Hindlimb muscle (tissue), 1 donor: Measurements from ENCODE around the gene OR5L2. TPM values are rescaled to one million over a fixed set of nuclear protein-coding genes. Genes with fewer than 3 reads are reported as not detected.
"Not testable (repeated sequence)": the region's sequence is repeated elsewhere in the genome, so short reads cannot be mapped to it uniquely, and the experiment has no call there.

Experiments used
- DNase-seq: peaks from one replicate; pipeline ENCODE4 v3.0.0-alpha.2; 2013
- polyA plus RNA-seq: library from polyadenylated mRNA; unstranded; fragments of 120-200 nt; gene quantifications from one replicate; pipeline ENCODE4 v1.2.1, GENCODE V29; 2013; ENCODE audit not compliant: insufficient read length

Gene OR5L2
- polyA plus RNA-seq = not detected

DNA sequence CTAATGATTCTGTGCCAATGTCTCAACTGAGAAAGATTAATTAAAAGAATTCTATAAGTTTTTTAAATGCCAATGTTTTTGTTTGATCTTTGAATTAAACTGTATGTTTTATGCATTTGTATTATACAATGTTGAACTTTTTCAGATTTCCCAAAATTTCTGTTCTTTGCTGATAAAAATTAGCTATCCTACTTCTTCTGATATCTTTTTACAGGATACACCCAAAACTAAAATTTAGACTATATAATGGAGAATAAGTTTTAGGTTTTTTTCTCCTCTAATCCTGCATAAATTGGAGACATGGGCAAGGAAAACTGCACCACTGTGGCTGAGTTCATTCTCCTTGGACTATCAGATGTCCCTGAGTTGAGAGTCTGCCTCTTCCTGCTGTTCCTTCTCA lies at the start of gene OR5L2:
TSS of gene OR5L2 (plus strand) at position 301 of the 400 bp plus-strand sequence. CDS start at position 301, 0 bp downstream.
- DNase-seq = no peak

DNA sequence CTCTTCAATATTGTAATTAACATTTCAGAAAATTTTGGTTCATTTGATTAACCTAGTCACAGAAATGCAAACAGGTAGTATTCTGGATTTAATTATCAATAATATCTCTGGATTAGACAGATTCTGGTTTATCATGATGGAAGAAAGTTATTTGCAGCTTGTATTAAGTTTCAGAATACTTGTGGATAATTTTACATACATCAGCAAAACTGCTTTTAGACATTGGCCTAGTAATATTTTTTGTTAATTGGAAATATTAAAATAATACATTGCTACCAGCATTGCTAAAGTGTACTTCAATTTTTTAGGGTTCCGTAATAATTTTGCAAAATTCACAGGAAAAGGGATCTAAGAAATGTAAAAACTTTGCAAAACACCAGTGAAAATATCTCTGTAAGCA lies 35.4 kb upstream of the OR5L2 start:
- no peak for DNase-seq

DNA sequence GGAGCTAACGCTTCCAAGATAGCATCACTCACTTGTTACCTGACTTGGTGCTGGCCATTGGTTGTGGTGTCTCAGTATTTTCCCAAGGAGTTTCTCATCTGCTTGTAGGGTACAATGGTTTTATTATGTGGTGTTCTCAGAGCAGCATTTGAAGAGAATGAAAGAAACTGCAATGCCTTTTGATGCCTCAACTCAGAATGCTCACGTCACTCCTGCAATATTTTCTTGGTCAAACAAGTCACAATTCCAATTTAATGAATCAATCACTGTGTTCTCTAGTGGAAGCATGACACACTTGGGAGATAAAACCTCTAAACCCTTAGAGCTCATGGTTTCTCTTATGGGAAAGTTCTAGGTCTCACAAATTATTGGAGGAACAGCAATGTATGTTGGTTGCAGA lies 33.7 kb upstream of the OR5L2 start:
- DNase-seq = no peak

DNA sequence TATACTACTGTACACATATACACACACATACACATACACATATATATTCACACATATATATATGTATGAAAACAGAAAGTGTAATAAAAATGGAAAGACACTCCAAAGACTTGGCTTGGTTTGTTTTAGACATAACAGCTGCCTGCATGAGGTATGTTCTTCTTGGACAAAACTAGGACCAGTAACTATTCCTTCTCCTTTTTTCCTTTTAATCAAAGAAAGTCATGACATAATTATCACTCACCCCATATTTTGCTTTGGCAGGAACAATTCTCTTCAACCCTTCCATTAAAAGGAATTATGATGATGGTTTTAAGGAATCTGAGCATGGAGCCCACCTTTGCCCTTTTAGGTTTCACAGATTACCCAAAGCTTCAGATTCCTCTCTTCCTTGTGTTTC lies 31.8 kb upstream of the OR5L2 start, which contains the start of gene OR5D14:
TSS of gene OR5D14 (plus strand) at position 301 of the 400 bp plus-strand sequence. CDS start at position 301, 0 bp downstream.
- DNase-seq = no peak

DNA sequence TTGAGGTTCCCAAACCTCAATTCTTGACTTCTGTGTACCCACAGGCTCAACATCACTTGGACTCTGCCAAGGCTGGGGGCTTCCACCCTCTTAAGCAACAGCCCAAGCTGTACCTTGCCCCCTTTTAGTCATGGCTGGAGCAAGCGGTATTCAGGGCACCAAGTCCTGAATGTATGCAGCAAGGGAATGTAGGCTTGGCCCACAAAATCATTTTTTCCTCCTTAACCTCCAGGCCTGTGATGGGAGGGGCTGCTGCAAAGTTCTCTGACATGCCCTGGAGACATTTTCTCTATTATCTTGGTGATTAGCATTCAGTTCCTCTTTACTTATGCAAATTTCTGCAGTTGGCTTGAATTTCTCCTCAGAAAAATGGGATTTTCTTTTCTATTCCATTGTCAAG lies 20.8 kb upstream of the OR5L2 start:
- no peak for DNase-seq

DNA sequence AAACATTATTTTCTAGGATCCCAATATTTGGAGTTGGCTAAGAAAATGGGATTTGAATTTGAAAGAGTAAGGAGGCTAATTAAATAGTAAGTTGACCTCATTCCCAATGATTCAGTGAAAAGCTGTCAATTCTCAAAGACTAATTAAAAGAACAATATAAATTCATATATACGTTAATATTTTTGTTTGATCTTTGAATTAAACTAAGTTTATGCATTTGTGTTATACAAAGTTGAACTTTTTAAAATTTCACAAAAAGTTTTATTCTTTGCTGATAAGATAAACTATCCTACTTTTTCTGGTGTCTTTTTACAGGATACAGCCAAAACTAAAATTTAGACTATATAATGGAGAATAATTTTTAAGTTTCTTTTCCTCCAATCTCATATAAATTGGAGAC lies 16.0 kb upstream of the OR5L2 start, which contains the start of gene OR5L1:
TSS of gene OR5L1 (plus strand) at position 301 of the 400 bp plus-strand sequence. CDS start 100 bp downstream, outside the sequence.
- DNase-seq = no peak

DNA sequence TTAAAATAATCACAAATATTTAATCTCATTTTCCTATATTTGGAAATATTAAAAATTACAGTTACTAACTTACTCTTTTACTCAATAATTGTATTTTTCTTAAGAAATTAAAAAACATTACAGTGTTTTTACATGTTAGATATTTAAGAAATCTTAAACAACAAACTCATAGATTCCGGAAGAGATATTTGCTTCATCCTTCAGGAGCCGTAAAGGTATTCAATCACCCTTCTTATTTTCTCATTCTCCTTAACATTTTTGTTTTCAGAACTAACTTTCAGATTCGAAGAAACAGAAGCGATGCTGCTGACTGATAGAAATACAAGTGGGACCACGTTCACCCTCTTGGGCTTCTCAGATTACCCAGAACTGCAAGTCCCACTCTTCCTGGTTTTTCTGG lies 7.7 kb upstream of the OR5L2 start, which contains the start of gene OR5D18:
TSS of gene OR5D18 (plus strand) at position 301 of the 400 bp plus-strand sequence. CDS start at position 301, 0 bp downstream.
- no peak for DNase-seq

DNA sequence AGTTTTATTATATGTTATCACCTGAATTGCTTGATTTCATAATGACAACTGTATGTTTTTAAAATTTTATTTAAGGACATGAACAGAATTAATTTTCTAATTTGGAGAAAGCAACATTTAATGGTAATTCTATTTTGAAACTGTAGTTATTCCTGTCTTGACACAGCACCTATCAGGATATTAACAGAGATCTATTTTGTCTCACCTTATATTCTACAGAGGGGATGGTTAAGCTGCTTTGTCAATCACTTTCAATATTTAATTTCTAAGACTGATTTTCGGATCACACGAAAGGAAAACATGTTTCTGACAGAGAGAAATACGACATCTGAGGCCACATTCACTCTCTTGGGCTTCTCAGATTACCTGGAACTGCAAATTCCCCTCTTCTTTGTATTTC lies 11.4 kb downstream of the OR5L2 start, which contains the start of gene OR5D16:
TSS of gene OR5D16 (plus strand) at position 301 of the 400 bp plus-strand sequence. CDS start at position 301, 0 bp downstream.
- DNase-seq = no peak

DNA sequence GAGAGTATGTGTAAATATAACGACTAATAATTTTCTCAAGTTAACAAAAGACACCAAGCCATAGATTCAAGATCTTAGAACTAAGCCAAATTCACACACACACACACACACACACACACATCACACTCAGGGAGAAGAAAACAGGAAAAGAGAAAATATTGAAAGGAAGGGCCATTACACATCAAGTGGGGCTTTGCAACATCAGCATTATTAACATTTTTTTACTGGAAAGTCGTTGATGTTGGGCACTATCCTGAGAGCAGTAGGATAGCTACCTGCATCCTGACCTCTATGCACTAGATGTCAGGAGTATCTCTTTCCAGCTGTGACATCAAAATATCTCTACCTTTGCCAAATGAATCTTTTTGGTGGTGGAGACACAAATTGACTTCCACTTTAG lies 20.4 kb downstream of the OR5L2 start:
- DNase-seq = no peak

DNA sequence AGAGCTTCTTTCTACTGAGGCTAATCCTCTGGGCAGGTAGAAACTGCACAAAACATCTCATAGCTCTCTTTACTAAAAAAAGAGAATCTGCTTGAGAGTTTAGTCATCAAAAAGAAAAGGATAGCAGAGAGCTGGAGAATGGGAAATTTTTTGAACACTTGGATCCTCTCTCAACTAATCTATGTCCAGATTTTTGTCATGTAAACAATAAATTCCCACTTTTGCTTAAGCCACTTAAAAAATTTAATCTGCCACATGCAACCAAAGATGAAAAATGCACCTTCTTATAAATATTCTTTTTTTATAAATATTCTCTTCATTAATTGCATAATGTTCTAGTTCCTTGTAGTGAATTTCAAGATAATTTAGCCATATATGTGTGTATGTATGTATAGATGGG lies 22.0 kb downstream of the OR5L2 start:
- DNase-seq = no peak

DNA sequence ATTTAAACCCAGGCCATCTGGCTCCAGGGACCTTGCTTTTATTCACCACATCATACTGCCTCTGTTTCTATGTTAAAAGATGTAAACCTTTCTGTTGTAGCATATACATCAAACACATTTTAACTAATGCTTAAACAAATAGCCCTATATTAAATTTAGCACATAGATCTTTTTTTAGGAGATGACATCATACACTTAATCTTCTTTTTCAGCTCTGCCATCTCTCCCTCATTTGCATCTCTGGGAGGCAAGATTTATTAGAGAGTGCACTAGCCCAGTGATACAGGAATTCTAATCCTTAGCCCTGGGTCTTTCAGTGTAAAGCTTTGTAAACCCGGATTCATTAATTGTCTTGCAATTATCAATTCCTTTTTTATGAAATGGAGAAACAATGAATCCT lies 25.1 kb downstream of the OR5L2 start:
- no peak for DNase-seq

DNA sequence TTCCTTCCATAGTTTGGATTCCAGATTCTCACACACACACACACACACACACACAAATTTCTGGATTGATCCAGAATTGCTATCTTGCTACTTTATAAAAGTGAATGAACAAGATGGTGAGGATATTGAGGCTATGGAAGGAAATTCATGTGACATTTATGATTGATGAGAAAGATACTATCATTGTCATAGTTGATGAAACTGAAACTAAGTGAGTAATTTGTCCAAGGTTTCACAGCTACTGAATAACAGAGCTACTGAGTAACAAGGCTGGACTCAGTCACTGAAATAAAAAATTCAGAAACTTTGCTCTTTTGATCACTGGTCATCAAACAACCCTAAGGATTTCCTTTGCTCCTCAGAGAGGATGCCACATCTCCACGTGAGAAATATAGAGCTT lies 27.7 kb downstream of the OR5L2 start:
- DNase-seq = no peak

DNA sequence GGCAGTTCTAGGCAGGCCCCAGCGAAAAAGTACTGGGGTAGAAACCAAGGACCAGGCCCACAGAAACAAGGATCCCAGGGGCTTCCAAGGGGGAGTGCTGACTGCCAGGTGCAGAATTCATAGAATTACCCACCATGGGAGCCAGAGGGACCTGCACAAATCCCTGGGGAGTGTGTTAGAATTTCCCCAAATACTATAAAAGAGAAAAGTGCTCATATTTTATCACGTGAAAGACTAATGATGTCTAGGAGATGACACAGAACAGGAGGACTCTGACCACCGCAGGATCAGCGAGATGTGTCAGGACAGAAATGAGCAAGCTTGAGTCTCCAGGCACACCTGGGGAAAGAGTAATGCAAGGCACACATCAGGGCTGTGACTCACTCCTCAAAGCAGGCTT lies 40.3 kb downstream of the OR5L2 start:
- not testable (repeated sequence) for DNase-seq

DNA sequence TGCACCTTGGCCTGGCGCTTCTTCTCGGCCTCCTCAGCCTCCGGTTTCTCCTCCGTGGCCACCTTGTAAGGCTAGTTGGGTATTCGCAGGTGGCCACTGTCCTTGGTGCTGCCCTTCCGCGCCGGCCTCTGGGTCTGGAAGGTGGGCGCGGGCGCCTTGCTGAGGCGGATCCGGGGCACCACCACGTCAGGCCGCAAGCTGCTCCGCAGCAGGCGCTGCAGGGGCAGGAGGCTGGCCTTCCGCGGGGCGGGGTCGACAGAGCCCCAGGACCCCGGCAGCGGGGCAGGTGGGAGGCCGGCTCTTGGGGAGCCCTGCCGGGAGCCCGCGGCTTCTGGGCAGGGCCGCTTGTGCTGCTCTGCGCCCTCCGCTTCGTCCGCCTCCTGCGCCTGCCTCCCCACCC lies 45.7 kb downstream of the OR5L2 start:
- not testable (repeated sequence) for DNase-seq

DNA sequence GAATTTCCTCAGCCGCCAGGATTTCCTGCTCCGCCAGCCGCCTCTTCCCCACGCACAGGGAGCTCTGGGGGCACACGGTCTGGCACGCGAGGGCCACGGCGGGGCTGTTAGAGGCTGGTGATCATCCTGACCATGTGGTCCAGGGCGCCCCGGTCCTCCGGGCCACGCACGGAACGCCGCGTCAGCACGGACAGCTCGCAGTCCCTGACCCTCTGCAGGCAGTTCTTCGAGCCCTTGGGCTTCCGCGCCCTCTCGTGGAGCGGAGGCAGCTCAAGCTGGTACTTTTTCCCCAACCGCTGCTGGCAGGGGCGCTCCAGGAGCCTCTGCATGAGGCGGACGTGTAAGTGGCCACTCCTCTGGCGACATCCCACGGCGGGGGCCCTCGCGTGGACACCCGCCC lies 46.1 kb downstream of the OR5L2 start:
- not testable (repeated sequence) for DNase-seq

Other genes starting within 250 kb of the OR5L2 start
- not detected for gene OR4C11, start 219.6 kb upstream of the OR5L2 start, polyA plus RNA-seq
- 0.15 TPM for gene OR4P4, start 192.1 kb upstream of the OR5L2 start, polyA plus RNA-seq
- not detected for gene OR4S2, start 178.9 kb upstream of the OR5L2 start, polyA plus RNA-seq
- gene OR4C6, start 165.0 kb upstream of the OR5L2 start, polyA plus RNA-seq = not detected
- gene OR5D13, start 53.8 kb upstream of the OR5L2 start, polyA plus RNA-seq = not detected
- gene OR5D14, start 31.7 kb upstream of the OR5L2 start, polyA plus RNA-seq = not detected
- not detected for gene OR5L1, start 15.9 kb upstream of the OR5L2 start, polyA plus RNA-seq
- not detected for gene OR5D18, start 7.6 kb upstream of the OR5L2 start, polyA plus RNA-seq
- not detected for gene OR5D16, start 11.5 kb downstream of the OR5L2 start, polyA plus RNA-seq
- not detected for gene TRIM51, start 56.1 kb downstream of the OR5L2 start, polyA plus RNA-seq
- gene OR5W2, start 87.4 kb downstream of the OR5L2 start, polyA plus RNA-seq = not detected
- not detected for gene OR5I1, start 109.2 kb downstream of the OR5L2 start, polyA plus RNA-seq
- not detected for gene OR10AG1, start 142.7 kb downstream of the OR5L2 start, polyA plus RNA-seq
- gene OR5F1, start 167.4 kb downstream of the OR5L2 start, polyA plus RNA-seq = not detected
- not detected for gene OR5AS1, start 200.4 kb downstream of the OR5L2 start, polyA plus RNA-seq